Muscle layer of duodenum (tissue), 2 donors: ENCODE measurements around the gene SRRM1.

ENCODE experiments used
- H3K27ac ChIP-seq: one replicate; pipeline ENCODE4 v1.7.0; 2013; ENCODE audit warnings: mild to moderate bottlenecking, low read length
- H3K27me3 ChIP-seq: one replicate; pipeline ENCODE4 v1.7.0; 2013; ENCODE audit warnings: low read depth, mild to moderate bottlenecking, control low read depth, low read length
- H3K36me3 ChIP-seq, 2 donors: one replicate each; pipeline ENCODE4 v1.7.0; 2013; ENCODE audit warnings: low read length in 2 of 2, control low read depth in 1 of 2, mild to moderate bottlenecking in 1 of 2; ENCODE audit not compliant: insufficient read depth in 2 of 2, control insufficient read depth in 1 of 2
- H3K4me1 ChIP-seq, 2 donors: one replicate each; pipeline ENCODE4 v1.7.0; 2013; ENCODE audit warnings: low read length in 2 of 2, mild to moderate bottlenecking in 2 of 2, control low read depth in 1 of 2, moderate library complexity in 1 of 2; ENCODE audit not compliant: insufficient read depth in 2 of 2, control insufficient read depth in 1 of 2
- H3K4me3 ChIP-seq, 2 donors: one replicate each; pipeline ENCODE4 v1.7.0; 2013; ENCODE audit warnings: low read length in 2 of 2, low read depth in 1 of 2, mild to moderate bottlenecking in 1 of 2
- H3K9me3 ChIP-seq, 2 donors: one replicate each; pipeline ENCODE4 v1.7.0; 2013; ENCODE audit warnings: low read length in 2 of 2, control low read depth in 1 of 2, mild to moderate bottlenecking in 1 of 2; ENCODE audit not compliant: control insufficient read depth in 1 of 2
- donor health status: healthy.

Gene SRRM1

GRCh38 chr1:24620678-24621077 lies 22.4 kb upstream of the SRRM1 start:
- H3K4me3 ChIP-seq: no peak overlapping the region
- H3K27ac ChIP-seq: no peak overlapping the region
- H3K4me1 ChIP-seq: no peaks in the 10 kb centered on the region
- no peaks in the 10 kb centered on the region for H3K9me3 ChIP-seq
- no peaks in the 10 kb centered on the region for H3K27me3 ChIP-seq
- no peaks in the 10 kb centered on the region for H3K36me3 ChIP-seq

GRCh38 chr1:24621121-24621520 lies 22.0 kb upstream of the SRRM1 start:
- Histone ChIP-seq H3K36me3 (no peaks in the 10 kb centered on the region), H3K4me1 (no peaks in the 10 kb centered on the region), H3K27ac (no peak overlapping the region), H3K9me3 (no peaks in the 10 kb centered on the region), H3K27me3 (no peaks in the 10 kb centered on the region), H3K4me3 (no peak overlapping the region)

GRCh38 chr1:24622218-24622617 lies 20.9 kb upstream of the SRRM1 start:
- H3K27ac ChIP-seq: no peak overlapping the region
- H3K36me3 ChIP-seq: no peaks in the 10 kb centered on the region
- no peaks in the 10 kb centered on the region for H3K9me3 ChIP-seq
- no peak overlapping the region for H3K4me3 ChIP-seq
- H3K27me3 ChIP-seq: no peaks in the 10 kb centered on the region
- no peaks in the 10 kb centered on the region for H3K4me1 ChIP-seq

GRCh38 chr1:24632832-24633175 lies 10.3 kb upstream of the SRRM1 start:
- H3K4me3 ChIP-seq: no peak overlapping the region
- H3K27ac ChIP-seq: no peak overlapping the region
- H3K4me1 ChIP-seq: no peaks in the 10 kb centered on the region
- H3K27me3 ChIP-seq: peaks cover 4% of the 10 kb centered on the region
- no peaks in the 10 kb centered on the region for H3K9me3 ChIP-seq
- no peaks in the 10 kb centered on the region for H3K36me3 ChIP-seq

- no peaks in the 10 kb centered on the region for H3K9me3 ChIP-seq
- no peak overlapping the region for H3K4me3 ChIP-seq
- no peak overlapping the region for H3K27ac ChIP-seq
- H3K36me3 ChIP-seq: no peaks in the 10 kb centered on the region
- no peaks in the 10 kb centered on the region for H3K4me1 ChIP-seq
- H3K27me3 ChIP-seq: peaks cover 2% of the 10 kb centered on the region
Measured at GRCh38 chr1:24635195-24635843, 7.8 kb upstream of the SRRM1 start.

GRCh38 chr1:24636661-24637357 lies 6.3 kb upstream of the SRRM1 start:
- Histone ChIP-seq H3K36me3 (no peaks in the 10 kb centered on the region), H3K4me1 (peaks cover 0 to 6% of the 10 kb centered on the region in 2 donors), H3K27ac (no peak overlapping the region), H3K27me3 (no peaks in the 10 kb centered on the region), H3K9me3 (no peaks in the 10 kb centered on the region), H3K4me3 (no peak overlapping the region)

GRCh38 chr1:24639094-24639493 lies 4.0 kb upstream of the SRRM1 start:
- Histone ChIP-seq H3K9me3 (no peaks in the 10 kb centered on the region), H3K27me3 (no peaks in the 10 kb centered on the region), H3K27ac (no peak overlapping the region), H3K4me3 (no peak overlapping the region), H3K36me3 (peaks cover 0 to 5% of the 10 kb centered on the region in 2 donors), H3K4me1 (peaks cover under 1 to 10% of the 10 kb centered on the region in 2 donors)

- Histone ChIP-seq H3K4me1 (peaks cover 8 to 18% of the 10 kb centered on the region in 2 donors), H3K36me3 (peaks cover 0 to 5% of the 10 kb centered on the region in 2 donors), H3K27me3 (no peaks in the 10 kb centered on the region), H3K4me3 (no peak overlapping the region), H3K9me3 (no peaks in the 10 kb centered on the region), H3K27ac (no peak overlapping the region)
Measured at GRCh38 chr1:24639881-24640280, 3.2 kb upstream of the SRRM1 start.

- H3K27ac ChIP-seq: no peak overlapping the region
- peaks cover 12 to 21% of the 10 kb centered on the region in 2 donors for H3K4me1 ChIP-seq
- no peaks in the 10 kb centered on the region for H3K27me3 ChIP-seq
- peaks cover 0 to 5% of the 10 kb centered on the region in 2 donors for H3K36me3 ChIP-seq
- no peaks in the 10 kb centered on the region for H3K9me3 ChIP-seq
- H3K4me3 ChIP-seq: no peak overlapping the region
Measured at GRCh38 chr1:24640288-24640687, 2.8 kb upstream of the SRRM1 start.

GRCh38 chr1:24641646-24642151 lies 1.4 kb upstream of the SRRM1 start:
- Histone ChIP-seq H3K4me3 (peak overlapping the region; percentile 72 to 86), H3K36me3 (peaks cover 3 to 7% of the 10 kb centered on the region in 2 donors), H3K9me3 (no peaks in the 10 kb centered on the region), H3K27ac (peak overlapping the region; percentile 99), H3K4me1 (peaks cover 14 to 21% of the 10 kb centered on the region in 2 donors), H3K27me3 (no peaks in the 10 kb centered on the region)

GRCh38 chr1:24643363-24644099 lies 429 bp downstream of the SRRM1 start:
- peak overlapping the region; percentile 93 to 97 for H3K4me3 ChIP-seq
- no peaks in the 10 kb centered on the region for H3K9me3 ChIP-seq
- H3K27me3 ChIP-seq: no peaks in the 10 kb centered on the region
- H3K4me1 ChIP-seq: peaks cover 14 to 21% of the 10 kb centered on the region in 2 donors
- H3K27ac ChIP-seq: peak overlapping the region; percentile 74
- peaks cover 21 to 25% of the 10 kb centered on the region in 2 donors for H3K36me3 ChIP-seq
